NCI-H2081 (cell line): ENCODE data around the gene CACYBP.
"Not testable (repeated sequence)": the region's sequence is repeated elsewhere in the genome, so short reads cannot be mapped to it uniquely, and the experiment has no call there.

Experiments
- DNase-seq, 2 experiments: peaks; one replicate each; lab custom pipeline; 2025; lab: John Stamatoyannopoulos, UW

Gene CACYBP

GRCh38 chr1:175013445-175013844 lies 13.7 kb downstream of the CACYBP start:
- DNase-seq, result no peak

- no peak for DNase-seq
Observed at GRCh38 chr1:175015243-175015642, 15.5 kb downstream of the CACYBP start.

GRCh38 chr1:175019524-175019923 lies 19.8 kb downstream of the CACYBP start:
- DNase-seq, result no peak

GRCh38 chr1:175023043-175023921 lies 23.5 kb downstream of the CACYBP start, which contains the start of gene MRPS14:
TSS of gene MRPS14 (minus strand) at chr1:175023425. CDS start at chr1:175023408, 17 bp downstream.
- peak; percentile 99 for DNase-seq

- DNase-seq, result not testable (repeated sequence)
Observed at GRCh38 chr1:175023922-175024242, 24.1 kb downstream of the CACYBP start.

GRCh38 chr1:175024773-175025172 lies 25.0 kb downstream of the CACYBP start:
- DNase-seq, result no peak

- DNase-seq, result no peak
Observed at GRCh38 chr1:175033953-175034352, 34.2 kb downstream of the CACYBP start.

- DNase-seq, result no peak
Observed at GRCh38 chr1:175034775-175035174, 35.0 kb downstream of the CACYBP start.

- no peak for DNase-seq
Observed at GRCh38 chr1:175035865-175036264, 36.1 kb downstream of the CACYBP start.

GRCh38 chr1:175036476-175036875 lies 36.7 kb downstream of the CACYBP start:
- no peak for DNase-seq

GRCh38 chr1:175037416-175037815 lies 37.7 kb downstream of the CACYBP start:
- DNase-seq, result no peak

- DNase-seq, result no peak
Observed at GRCh38 chr1:175040324-175040879, 40.7 kb downstream of the CACYBP start.

GRCh38 chr1:175042650-175043049 lies 42.9 kb downstream of the CACYBP start:
- DNase-seq, result no peak

- no peak for DNase-seq
Observed at GRCh38 chr1:175043824-175044223, 44.1 kb downstream of the CACYBP start.

- DNase-seq, result not testable (repeated sequence)
Observed at GRCh38 chr1:175044591-175044990, 44.8 kb downstream of the CACYBP start.

- DNase-seq, result no peak
Observed at GRCh38 chr1:175045097-175045496, 45.4 kb downstream of the CACYBP start.

GRCh38 chr1:175045519-175045918 lies 45.8 kb downstream of the CACYBP start:
- no peak for DNase-seq

- DNase-seq, result no peak
Observed at GRCh38 chr1:175050992-175051391, 51.2 kb downstream of the CACYBP start.

GRCh38 chr1:175054736-175055135 lies 55.0 kb downstream of the CACYBP start:
- DNase-seq, result no peak
